Activated naive CD8-positive, alpha-beta T cell treated with anti-CD3 and anti-CD28 coated beads for 36 hours (primary cell): ENCODE measurements around the gene EML4. TPM values are rescaled to one million over a fixed set of nuclear protein-coding genes. Genes with fewer than 3 reads are reported as not detected.

Source experiments
- DNase-seq: peaks from one replicate; pipeline ENCODE4 v3.0.0; 2021
- H3K27ac Mint-ChIP-seq: one replicate; pipeline ENCODE4 v1.8.0; 2022; ENCODE audit warnings: mild to moderate bottlenecking, moderate library complexity, mixed read lengths
- H3K27me3 Mint-ChIP-seq: one replicate; pipeline ENCODE4 v1.8.0; 2022; ENCODE audit warnings: mild to moderate bottlenecking, mixed read lengths
- H3K36me3 Mint-ChIP-seq: one replicate; pipeline ENCODE4 v1.8.0; 2021; ENCODE audit warnings: mild to moderate bottlenecking, mixed read lengths
- H3K4me1 Mint-ChIP-seq: one replicate; pipeline ENCODE4 v1.8.0; 2021; ENCODE audit warnings: mixed read lengths
- H3K4me3 Mint-ChIP-seq: one replicate; pipeline ENCODE4 v1.8.0; 2022; ENCODE audit warnings: mild to moderate bottlenecking, moderate library complexity, mixed read lengths
- H3K9me3 Mint-ChIP-seq: one replicate; pipeline ENCODE4 v1.8.0; 2022; ENCODE audit warnings: mixed read lengths
- total RNA-seq, 2 experiments: library from RNA; stranded (reverse); gene quantifications; one replicate each; pipeline ENCODE4 v1.2.3, GENCODE V29; 2021

The EML4 gene
- total RNA-seq, 2 experiments from 2014 or later, result 60.0 to 64.6 TPM

DNA sequence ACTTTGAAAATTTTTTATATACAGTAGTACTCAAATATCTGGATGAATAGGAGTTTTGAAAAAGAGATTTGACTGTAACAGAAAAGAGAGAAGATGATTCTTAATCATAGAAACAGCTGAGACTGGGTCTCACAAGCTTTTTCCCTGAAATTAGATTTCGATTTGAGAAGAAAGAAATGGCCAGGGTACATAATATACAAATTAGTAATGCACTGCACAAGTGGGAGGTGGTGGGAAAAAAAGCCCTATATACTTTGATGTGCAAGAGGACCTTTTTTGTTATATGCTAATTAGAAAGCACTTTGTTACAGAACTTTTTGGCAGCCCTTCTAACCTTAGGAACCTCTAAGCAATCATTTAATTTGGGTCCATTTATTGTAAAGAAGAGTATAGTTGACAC is 62.9 kb downstream of the EML4 start:
- peaks cover 49% of the 10 kb centered on the region for H3K4me1 Mint-ChIP-seq
- no peaks in the 10 kb centered on the region for H3K36me3 Mint-ChIP-seq
- H3K9me3 Mint-ChIP-seq, result no peaks in the 10 kb centered on the region
- no peak for DNase-seq
- no peaks in the 10 kb centered on the region for H3K27me3 Mint-ChIP-seq
- H3K27ac Mint-ChIP-seq, result no peak overlapping the region
- H3K4me3 Mint-ChIP-seq, result no peak overlapping the region

DNA sequence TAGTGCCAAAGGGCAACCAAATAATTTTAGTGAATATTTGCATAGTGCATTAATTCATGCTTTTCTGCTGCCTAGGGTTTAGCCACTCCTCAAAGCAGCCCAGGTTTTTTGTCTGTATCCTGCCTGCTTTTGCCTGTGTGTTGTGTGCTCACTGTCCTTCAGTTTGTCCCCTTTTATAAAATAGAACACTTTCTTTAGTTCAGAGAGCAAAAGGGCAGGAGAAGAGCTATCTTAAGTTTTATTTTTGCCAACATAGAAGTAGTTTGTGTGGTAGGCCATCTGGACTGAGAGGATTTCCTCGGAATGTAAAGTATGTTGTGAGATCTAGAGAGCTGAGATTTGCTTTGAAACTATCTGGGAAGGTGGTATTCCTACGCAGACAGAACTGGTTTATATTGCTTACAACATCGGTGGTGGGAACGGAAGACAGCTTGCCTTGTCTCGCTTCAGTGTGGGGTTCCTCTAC is 64.9 kb downstream of the EML4 start:
- Mint-ChIP-seq H3K27ac (no peak overlapping the region), H3K27me3 (no peaks in the 10 kb centered on the region), H3K4me3 (no peak overlapping the region), H3K36me3 (no peaks in the 10 kb centered on the region), H3K4me1 (peaks cover 50% of the 10 kb centered on the region), H3K9me3 (no peaks in the 10 kb centered on the region)
- DNase-seq, result no peak

DNA sequence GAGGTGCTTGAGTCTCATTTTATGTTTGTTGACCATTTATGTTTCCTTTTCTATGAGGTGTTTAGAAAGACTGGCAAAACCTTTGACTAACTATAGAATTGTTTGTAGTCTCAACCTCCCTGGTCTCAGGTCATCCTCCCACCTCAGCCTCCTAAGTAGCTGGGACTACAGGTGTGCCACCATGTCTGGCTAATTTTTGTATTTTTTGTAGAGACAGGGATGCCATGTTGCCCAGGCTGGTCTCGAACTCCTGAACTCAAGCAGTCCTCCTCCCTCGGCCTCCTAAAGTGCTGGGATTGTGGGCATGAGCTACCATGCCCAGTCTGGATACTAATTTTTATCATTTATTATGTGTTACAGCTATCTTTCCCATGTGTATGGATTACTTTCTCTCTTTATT is 67.8 kb downstream of the EML4 start:
- DNase-seq, result no peak
- Mint-ChIP-seq H3K9me3 (no peaks in the 10 kb centered on the region), H3K36me3 (peaks cover 1% of the 10 kb centered on the region), H3K27me3 (no peaks in the 10 kb centered on the region), H3K4me3 (no peak overlapping the region), H3K27ac (no peak overlapping the region), H3K4me1 (peaks cover 52% of the 10 kb centered on the region)

DNA sequence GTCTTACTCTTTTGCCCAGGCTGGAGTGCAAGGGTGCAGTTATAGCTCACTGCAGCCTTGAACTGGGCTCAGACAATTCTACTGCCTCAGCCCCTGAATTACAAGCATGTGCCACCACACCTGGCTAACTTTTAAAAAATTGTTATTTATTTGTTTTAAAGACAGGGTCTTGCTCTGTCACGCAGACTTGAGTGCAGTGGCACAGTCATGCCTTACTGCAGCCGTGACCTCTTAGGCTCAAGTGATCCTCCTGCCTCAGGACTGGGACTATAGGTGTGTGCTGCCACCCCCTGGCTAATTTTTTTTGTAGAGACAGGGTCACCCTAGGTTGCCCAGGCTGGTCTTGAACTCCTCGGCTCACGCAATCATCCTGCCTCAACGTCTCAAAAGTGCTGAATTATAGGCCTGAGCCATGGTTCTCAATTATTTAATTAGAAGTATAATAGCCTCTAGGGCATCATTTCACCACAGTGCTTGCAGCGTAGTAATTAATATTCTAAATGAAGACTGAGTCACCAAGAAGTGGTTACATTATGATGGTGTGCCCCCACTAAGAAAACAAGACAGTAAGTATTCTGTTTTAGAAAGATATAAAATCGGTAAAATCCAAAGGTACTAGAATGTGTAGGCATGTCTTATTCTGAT is 69.6 kb downstream of the EML4 start:
- Mint-ChIP-seq H3K27ac (no peak overlapping the region), H3K27me3 (no peaks in the 10 kb centered on the region), H3K9me3 (no peaks in the 10 kb centered on the region), H3K36me3 (peaks cover 1% of the 10 kb centered on the region), H3K4me1 (peaks cover 62% of the 10 kb centered on the region), H3K4me3 (no peak overlapping the region)
- peak; percentile 16 for DNase-seq

DNA sequence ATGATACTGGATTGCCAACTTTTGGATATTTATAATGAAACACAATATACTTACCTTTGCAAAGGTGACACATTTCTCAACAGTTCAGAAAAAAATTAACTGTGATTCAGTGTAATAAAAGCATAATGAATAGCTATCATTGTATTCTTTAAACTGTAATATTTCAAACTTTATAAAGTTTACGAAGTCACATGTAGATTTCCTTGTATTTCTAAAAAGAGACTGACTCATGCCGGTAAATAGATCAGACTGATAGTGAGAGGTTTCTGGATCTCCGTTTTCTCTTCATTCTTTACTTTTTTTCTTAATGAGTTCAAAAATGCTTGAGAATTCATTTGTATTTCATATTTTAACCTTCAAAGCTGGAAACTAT is 70.1 kb downstream of the EML4 start:
- DNase-seq, result no peak
- Mint-ChIP-seq H3K4me3 (no peak overlapping the region), H3K9me3 (no peaks in the 10 kb centered on the region), H3K27ac (no peak overlapping the region), H3K4me1 (peaks cover 60% of the 10 kb centered on the region), H3K27me3 (no peaks in the 10 kb centered on the region), H3K36me3 (peaks cover 1% of the 10 kb centered on the region)

DNA sequence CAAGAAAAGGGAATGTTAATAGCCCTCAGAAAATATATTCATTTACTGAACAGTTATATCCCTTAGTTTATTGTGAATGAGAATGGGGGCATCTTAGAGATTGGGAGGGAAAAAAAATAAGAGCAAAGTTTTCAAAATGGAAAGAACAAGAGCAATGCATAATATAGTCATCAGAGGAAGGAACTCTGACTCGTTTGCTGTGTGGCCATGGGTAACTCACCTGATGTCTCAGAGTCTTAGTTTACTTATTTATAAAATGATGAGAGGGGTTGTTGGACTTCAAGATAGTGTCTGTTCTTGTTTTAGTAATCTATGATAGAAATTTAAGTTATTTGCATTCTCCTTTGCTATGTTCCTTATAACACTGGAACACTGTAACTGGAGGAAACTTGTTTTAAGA is 70.7 kb downstream of the EML4 start:
- Mint-ChIP-seq H3K27me3 (no peaks in the 10 kb centered on the region), H3K9me3 (no peaks in the 10 kb centered on the region), H3K36me3 (peaks cover 1% of the 10 kb centered on the region), H3K4me3 (no peak overlapping the region), H3K4me1 (peaks cover 65% of the 10 kb centered on the region), H3K27ac (no peak overlapping the region)
- no peak for DNase-seq

DNA sequence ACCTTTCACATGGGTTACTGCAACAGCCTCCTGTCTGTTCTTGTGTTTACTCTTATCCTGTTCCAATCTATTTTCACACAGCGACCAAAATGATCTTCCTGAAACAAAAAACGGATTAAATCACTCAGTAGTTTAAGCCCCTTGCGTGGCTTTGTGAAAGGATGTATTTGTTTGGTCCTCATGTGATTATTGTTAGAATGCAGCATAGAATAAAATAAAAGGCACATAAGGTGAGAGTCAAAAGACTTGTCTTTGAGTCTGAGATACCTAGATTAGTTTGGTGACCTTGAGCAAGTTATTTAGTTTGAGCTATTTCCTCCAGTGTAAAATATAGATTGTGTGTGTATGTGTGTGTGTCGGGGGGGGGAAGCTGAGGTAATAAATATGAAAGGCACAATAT is 72.4 kb downstream of the EML4 start:
- Mint-ChIP-seq H3K36me3 (peaks cover 2% of the 10 kb centered on the region), H3K9me3 (no peaks in the 10 kb centered on the region), H3K27me3 (no peaks in the 10 kb centered on the region), H3K27ac (no peak overlapping the region), H3K4me3 (no peak overlapping the region), H3K4me1 (peaks cover 54% of the 10 kb centered on the region)
- no peak for DNase-seq

DNA sequence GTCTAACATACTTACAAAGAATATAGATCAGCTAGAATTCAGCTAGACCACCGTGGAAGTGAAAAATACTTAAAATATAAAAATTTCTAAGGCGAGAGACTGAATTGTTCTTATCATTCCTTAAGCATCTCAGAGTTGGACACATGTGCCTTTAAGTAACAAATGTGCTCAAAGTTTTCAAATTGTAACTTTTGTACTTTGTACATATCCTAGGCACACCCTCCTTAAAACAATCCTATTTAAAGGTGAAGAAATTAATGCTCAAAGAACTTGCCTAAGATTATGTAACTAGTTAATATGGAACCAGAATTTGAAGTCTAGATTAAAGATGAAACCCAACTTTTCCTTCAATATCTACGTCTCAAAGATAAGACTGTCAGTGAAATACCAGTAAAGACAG is 74.1 kb downstream of the EML4 start:
- no peak for DNase-seq
- Mint-ChIP-seq H3K4me1 (peaks cover 46% of the 10 kb centered on the region), H3K9me3 (no peaks in the 10 kb centered on the region), H3K27me3 (no peaks in the 10 kb centered on the region), H3K27ac (no peak overlapping the region), H3K36me3 (peaks cover 7% of the 10 kb centered on the region), H3K4me3 (no peak overlapping the region)

DNA sequence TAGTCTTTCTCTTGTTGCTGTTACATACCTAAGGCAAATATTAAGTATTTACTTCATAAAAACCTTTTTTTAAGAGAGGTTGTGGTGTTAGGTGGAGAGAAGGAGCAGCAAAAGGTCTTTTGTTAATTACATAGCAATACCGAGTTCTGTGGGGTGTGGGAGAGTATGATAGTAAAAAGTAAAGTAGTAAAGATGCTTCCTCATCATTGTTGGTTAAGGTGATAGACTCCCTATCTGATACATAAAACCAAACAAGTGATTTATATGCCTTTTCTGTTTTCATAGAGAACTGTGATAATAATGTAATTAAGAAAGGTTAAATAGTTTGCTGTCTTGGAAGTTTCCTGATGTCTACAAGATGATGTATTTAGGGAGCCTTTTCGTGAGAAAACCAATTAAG is 75.4 kb downstream of the EML4 start:
- H3K4me3 Mint-ChIP-seq, result no peak overlapping the region
- peaks cover 42% of the 10 kb centered on the region for H3K4me1 Mint-ChIP-seq
- no peak for DNase-seq
- peaks cover 7% of the 10 kb centered on the region for H3K36me3 Mint-ChIP-seq
- H3K27me3 Mint-ChIP-seq, result no peaks in the 10 kb centered on the region
- no peaks in the 10 kb centered on the region for H3K9me3 Mint-ChIP-seq
- H3K27ac Mint-ChIP-seq, result no peak overlapping the region

DNA sequence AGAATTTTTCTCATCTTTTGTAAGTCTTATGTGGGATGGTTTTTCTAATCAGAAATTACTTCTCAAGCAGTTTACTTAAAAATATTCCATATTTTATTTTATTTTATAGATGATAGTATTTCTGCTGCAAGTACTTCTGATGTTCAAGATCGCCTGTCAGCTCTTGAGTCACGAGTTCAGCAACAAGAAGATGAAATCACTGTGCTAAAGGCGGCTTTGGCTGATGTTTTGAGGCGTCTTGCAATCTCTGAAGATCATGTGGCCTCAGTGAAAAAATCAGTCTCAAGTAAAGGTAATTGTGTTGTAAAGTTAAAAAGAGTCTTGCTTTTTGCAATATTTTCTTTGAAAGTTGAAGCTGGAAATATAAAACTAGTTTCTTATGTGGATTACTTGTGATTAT is 76.2 kb downstream of the EML4 start:
- Mint-ChIP-seq H3K4me1 (peaks cover 42% of the 10 kb centered on the region), H3K36me3 (peaks cover 16% of the 10 kb centered on the region), H3K27me3 (no peaks in the 10 kb centered on the region), H3K4me3 (no peak overlapping the region), H3K9me3 (no peaks in the 10 kb centered on the region), H3K27ac (no peak overlapping the region)
- no peak for DNase-seq

DNA sequence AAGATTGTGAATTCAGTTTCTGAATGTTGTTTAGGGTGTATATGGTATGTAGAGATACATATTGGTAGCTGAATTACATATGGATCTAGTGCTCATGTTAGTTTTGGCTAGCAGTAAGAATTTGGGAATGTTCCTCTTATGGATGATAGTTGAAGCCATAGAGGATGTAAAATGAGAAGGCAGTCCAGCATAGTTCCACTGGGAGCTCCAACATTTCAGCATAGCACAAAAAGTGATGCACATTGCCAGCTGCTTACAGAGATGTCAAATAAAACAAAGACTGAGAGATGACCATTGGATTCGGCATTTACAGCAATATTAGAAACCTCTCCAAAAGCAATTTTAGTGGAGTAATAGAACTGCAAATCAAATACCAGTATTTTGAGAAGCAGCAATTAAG is 77.4 kb downstream of the EML4 start:
- Mint-ChIP-seq H3K4me1 (peaks cover 39% of the 10 kb centered on the region), H3K9me3 (no peaks in the 10 kb centered on the region), H3K27me3 (no peaks in the 10 kb centered on the region), H3K27ac (no peak overlapping the region), H3K4me3 (no peak overlapping the region), H3K36me3 (peaks cover 22% of the 10 kb centered on the region)
- no peak for DNase-seq

DNA sequence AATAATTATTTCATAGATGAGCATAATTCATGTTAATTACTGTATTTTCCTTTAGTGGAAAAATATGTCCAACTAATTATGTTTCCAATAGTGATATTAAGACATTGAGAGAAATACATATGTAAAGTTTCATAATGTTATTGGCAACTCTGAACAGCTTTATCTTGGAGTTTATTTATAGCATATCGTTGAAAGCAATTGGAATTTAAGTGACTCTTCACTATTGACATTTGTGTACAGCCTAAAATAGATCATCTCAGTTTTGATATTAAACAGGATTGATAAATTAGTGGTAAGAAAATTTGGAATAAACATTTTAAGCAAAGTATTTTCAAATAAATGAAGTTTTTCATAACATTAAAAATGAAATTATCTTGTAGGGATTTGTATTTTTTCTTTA is 79.7 kb downstream of the EML4 start:
- no peak for DNase-seq
- H3K36me3 Mint-ChIP-seq, result peaks cover 25% of the 10 kb centered on the region
- no peaks in the 10 kb centered on the region for H3K27me3 Mint-ChIP-seq
- H3K4me3 Mint-ChIP-seq, result no peak overlapping the region
- peaks cover 44% of the 10 kb centered on the region for H3K4me1 Mint-ChIP-seq
- H3K27ac Mint-ChIP-seq, result no peak overlapping the region
- no peaks in the 10 kb centered on the region for H3K9me3 Mint-ChIP-seq

DNA sequence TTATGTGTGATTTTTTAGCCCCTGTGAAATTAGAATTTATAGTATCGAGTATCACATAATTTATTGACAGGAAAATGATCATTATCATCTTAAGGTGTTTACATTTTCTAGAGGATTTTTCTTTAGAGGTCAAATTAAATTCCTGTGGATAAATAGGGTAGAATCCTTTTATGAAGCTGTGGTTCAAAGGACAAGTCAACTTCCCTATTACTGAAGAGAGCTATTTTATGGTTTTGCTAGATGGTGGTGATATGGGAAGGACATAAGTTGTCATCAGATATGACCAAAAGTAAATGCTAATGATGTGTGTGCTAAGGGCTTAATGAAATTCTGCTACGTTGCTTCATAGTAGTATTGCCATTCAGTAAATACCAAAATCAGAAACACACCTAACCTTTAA is 80.1 kb downstream of the EML4 start:
- Mint-ChIP-seq H3K9me3 (peaks cover 2% of the 10 kb centered on the region), H3K27ac (no peak overlapping the region), H3K4me3 (no peak overlapping the region), H3K36me3 (peaks cover 30% of the 10 kb centered on the region), H3K4me1 (peaks cover 43% of the 10 kb centered on the region), H3K27me3 (no peaks in the 10 kb centered on the region)
- no peak for DNase-seq

DNA sequence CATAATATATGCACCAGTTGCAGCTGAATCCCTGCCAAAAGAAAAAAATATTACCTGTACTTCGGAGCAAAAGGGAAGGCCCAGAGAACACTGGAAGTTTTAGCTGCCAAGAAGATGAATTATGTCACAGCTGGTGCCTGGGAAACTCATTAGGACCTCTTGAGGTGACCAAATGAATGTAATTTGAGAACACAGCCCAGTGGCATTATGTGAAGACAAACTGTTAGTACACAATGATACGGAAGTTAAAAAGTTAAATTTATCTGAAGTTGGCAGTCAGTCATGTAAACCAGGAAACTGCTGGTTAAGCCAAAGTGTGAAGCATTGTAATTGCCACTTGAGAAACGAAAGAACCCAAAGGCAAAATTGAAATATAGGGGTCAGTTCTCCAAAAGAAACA is 80.7 kb downstream of the EML4 start:
- H3K27ac Mint-ChIP-seq, result no peak overlapping the region
- H3K9me3 Mint-ChIP-seq, result peaks cover 6% of the 10 kb centered on the region
- DNase-seq, result no peak
- H3K4me1 Mint-ChIP-seq, result peaks cover 45% of the 10 kb centered on the region
- H3K36me3 Mint-ChIP-seq, result peaks cover 36% of the 10 kb centered on the region
- H3K4me3 Mint-ChIP-seq, result no peak overlapping the region
- H3K27me3 Mint-ChIP-seq, result no peaks in the 10 kb centered on the region

DNA sequence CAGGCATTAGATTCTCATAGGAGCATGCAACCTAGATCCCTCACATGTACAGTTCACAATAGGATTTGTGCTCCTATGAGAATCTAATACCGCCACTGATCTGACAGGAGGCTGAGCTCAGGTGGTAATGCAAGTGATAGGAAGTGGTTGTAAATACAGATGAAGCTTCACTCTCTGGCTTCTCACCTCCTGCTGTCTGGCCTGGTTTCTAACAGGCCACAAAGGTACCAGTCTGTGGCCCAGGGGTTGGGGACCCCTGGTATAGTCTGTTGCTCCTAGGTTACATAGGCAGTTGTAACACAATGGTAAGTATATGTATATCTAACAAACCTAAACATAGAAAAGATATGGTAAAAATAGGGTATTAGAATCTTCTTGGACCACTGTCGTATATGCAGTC is 81.8 kb downstream of the EML4 start:
- no peak overlapping the region for H3K27ac Mint-ChIP-seq
- no peak for DNase-seq
- H3K27me3 Mint-ChIP-seq, result no peaks in the 10 kb centered on the region
- no peak overlapping the region for H3K4me3 Mint-ChIP-seq
- peaks cover 39% of the 10 kb centered on the region for H3K36me3 Mint-ChIP-seq
- peaks cover 6% of the 10 kb centered on the region for H3K9me3 Mint-ChIP-seq
- peaks cover 49% of the 10 kb centered on the region for H3K4me1 Mint-ChIP-seq

DNA sequence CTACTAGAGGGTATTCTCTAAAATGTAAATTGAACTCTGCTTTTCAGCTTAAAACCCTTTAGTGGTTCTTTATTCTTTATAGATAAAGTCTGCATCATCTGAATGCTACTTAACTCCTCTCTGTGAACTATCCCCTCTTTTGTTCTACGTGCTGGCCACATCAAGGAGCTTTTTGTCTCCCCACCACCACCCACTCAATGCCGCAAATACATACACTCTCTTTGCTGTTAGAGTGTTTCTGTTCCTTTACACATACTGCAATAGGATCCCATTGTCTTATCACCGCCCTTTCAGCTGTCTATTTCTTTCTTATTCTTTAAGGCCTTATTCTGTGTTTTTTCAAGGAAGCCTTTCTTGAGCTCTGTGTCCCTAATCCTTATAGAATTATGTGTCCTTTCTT is 83.3 kb downstream of the EML4 start:
- H3K9me3 Mint-ChIP-seq, result peaks cover 6% of the 10 kb centered on the region
- peaks cover 39% of the 10 kb centered on the region for H3K36me3 Mint-ChIP-seq
- peak overlapping the region; percentile 49 for H3K27ac Mint-ChIP-seq
- peak; percentile 46 for DNase-seq
- no peak overlapping the region for H3K4me3 Mint-ChIP-seq
- peaks cover 62% of the 10 kb centered on the region for H3K4me1 Mint-ChIP-seq
- no peaks in the 10 kb centered on the region for H3K27me3 Mint-ChIP-seq
